Retina (tissue), 1 donor: Measurements from ENCODE around the gene TPST2.

Source experiments
- DNase-seq: peaks from one replicate; pipeline ENCODE4 v3.0.0-alpha.2; 2016

Gene TPST2

DNA sequence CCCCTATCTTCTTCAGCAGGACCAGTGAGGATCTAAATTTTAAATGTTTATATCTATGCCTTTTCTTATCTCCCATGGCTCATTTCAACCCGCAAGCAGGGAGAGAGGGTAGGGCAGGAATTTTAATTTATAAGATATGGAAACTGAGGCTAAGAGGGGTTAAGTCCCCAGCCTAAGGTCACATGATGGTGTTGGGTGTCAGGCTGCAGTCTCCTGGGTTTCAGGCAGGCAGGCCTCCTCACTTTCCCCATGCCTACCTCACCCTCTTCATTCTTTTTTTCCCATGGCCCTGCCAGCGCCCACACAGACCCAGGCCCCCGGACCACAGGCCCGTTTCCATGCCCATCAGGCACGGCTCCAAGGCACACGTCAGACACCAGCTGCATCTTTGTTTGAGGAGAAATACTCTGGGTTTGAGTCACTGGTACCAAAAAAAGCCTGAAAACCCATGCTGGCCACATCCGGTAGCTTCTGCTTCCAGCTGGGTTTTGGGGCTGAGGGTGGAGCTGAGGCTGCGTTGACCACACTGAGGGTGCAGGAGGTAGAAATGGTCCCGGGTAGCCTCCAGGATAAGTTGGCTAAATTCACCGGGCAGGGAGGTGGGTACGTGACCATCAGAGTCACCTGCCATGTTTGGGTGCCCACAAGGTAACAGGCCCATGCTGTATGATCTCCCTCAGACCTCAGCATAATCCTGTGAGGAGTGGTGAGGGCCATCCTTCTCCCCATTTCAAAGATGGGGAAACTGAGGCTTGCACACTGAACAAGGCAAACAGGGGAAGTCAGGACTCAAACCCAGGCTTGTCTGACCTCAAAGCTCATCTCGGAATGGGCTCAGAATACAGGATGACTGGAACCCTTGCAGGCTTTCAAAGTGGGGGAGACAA, 20.4 kb upstream of the TPST2 start:
- no peak for DNase-seq

- no peak for DNase-seq
Measured at GRCh38 chr22:26609287-26609686, 19.4 kb upstream of the TPST2 start.

DNA sequence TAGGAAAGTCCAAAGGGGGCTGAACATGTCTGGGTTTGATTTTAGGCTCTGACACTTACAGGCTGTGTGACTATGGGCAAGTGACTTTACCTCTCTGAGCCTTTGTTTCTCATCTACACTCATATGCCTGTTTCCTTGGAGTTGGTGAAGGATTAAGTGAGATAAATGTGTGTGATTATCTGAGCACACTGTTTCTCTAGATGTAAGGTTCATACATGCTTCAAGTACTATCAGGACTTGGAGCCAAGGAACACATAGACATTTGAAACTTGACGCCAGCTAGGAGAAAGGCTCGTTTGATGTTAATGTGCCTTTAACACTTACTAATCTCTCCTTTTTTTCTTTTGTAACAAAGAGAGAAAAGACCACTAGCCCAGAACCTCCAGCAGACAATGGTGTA, 18.2 kb upstream of the TPST2 start:
- DNase-seq, result no peak

DNA sequence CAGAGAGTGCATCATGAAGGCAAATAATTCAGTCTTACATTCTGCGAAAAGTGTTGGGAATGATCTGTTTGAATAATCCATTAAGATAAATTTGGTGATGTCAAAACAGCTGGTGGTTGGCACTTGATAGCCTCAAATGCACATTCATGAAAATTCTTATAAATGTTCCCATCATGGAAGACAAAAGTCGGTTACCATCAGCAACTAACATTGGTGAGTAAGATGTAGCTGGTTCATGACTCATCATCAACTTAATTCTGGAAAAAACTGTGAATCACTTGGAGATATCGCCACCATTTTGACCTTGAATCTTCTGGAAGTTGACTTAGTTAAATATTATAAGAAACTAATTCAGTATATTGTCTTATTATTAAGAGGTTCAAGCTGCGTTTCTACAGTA, 16.7 kb upstream of the TPST2 start:
- no peak for DNase-seq

DNA sequence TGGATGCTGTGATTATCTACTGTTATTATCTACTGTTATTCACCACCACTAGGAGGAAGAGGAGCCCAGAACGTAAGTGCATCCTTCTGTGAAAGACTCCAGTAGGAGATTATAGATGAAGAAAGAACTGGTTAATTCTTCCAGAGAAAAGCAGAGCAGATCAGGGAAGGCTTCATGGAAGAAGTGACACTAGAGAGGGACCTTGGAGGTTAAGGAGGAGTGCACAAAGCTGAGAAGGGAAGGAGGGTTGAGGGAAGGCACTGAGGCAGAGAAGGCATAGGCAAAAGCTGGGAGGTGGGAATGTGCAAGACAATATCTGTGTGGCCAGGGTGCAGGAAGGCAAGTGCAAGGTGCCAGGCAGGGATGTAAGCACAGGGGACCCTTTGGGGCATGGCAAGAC, 14.4 kb upstream of the TPST2 start:
- DNase-seq, result no peak

DNA sequence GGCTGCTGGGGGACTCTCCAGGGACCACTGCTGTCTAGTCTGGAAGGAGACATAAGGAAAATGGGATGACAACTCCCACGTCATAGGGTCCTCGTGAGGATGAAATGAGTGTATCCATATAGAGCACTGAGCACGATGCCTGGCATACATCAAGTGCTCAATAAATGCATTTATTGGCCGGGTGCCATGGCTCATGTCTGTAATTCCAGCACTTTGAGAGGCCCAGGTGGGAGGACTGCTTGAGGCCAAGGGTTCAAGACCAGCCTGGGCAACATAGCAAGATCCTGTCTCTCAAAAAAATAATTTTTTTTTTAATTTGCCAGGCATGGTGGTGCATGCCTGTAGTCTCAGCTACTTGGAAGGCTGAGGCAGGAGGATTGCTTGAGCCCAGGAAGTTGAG, 12.2 kb upstream of the TPST2 start:
- DNase-seq, result no peak

- no peak for DNase-seq
Measured at GRCh38 chr22:26601726-26602125, 11.8 kb upstream of the TPST2 start.

- DNase-seq, result no peak
Measured at GRCh38 chr22:26599505-26599904, 9.6 kb upstream of the TPST2 start.

- DNase-seq, result no peak
Measured at GRCh38 chr22:26597480-26597879, 7.5 kb upstream of the TPST2 start.

DNA sequence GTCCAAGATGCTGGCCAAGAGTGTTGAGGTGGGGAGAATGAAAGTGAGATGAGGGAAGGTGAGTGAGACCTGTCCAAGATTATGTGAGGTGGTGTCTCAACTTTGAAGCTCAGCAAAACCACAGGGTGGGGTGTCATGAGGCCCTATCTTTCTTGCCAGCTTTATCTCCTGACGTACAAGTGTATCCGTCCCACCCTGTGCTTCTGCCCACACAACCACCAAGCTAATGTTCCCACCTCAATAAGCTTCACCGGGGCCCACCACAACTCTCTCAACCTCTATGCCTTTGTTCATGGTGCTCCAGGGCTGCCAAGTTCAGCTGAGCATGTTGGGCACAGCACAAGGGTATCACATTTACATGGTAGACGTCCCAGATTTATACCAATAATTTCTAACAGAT, 7.1 kb upstream of the TPST2 start:
- no peak for DNase-seq

GRCh38 chr22:26593763-26594162, 3.8 kb upstream of the TPST2 start:
- no peak for DNase-seq

- DNase-seq, result no peak
Measured at GRCh38 chr22:26592421-26592891, 2.5 kb upstream of the TPST2 start.

GRCh38 chr22:26589367-26589844, 526 bp downstream of the TPST2 start:
- peak; percentile 66 for DNase-seq

GRCh38 chr22:26588729-26589366, 1.1 kb downstream of the TPST2 start:
- no peak for DNase-seq

GRCh38 chr22:26587991-26588613, 1.8 kb downstream of the TPST2 start:
- no peak for DNase-seq

GRCh38 chr22:26586556-26587325, 3.2 kb downstream of the TPST2 start:
- DNase-seq, result no peak

DNA sequence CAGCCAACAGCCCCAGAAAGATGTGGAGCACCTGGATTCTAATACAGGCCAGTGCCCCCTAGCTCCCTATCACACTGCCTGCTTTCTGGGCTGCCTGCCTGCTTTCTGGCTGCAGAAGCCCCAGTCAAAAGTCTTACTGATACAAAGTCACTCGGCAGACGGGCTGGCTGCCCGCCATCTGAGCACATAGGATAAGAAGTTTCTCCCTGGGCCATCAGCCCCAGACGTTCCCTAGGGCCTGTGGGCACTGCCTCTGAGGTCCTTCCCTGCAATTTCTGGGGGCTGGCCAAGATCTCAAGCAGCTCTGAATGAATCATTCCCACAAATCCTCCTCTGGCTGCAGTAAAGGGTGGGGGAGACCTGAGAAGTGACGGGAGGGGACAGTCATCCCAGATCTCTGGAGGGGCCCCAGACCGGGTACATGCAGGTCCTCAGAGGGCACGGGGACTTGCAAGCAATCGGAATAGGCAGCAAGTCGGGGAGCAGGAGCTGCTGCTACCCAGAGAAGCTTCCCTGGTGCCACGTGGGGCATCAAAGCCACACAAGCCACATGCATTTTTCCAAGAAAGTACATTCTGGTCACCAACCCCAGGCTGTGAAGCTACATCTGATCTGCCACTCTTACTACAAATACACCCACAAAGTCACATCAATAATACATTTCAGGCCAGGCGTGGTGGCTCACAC, 4.7 kb downstream of the TPST2 start:
- DNase-seq, result no peak

DNA sequence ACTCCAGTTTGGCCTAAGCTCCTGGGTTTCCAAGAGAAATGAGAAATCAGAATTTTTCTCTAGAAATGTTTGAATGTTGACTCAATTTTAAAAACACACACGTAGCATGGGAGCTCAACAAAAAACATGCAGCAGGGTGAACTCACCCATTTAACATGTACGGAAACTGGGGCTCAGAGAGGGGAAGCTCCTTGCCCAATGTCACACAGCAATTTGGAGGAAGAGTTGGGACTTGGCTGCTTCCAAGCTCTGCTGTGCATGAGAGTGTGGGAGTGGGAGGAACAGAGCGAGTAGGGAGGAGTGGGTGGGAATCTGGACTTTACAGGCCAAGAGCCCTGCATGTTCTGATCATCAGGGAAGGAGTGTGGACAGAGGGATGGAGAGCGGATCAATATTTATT, 5.9 kb downstream of the TPST2 start:
- no peak for DNase-seq

- DNase-seq, result no peak
Measured at GRCh38 chr22:26581633-26582168, 8.2 kb downstream of the TPST2 start.

DNA sequence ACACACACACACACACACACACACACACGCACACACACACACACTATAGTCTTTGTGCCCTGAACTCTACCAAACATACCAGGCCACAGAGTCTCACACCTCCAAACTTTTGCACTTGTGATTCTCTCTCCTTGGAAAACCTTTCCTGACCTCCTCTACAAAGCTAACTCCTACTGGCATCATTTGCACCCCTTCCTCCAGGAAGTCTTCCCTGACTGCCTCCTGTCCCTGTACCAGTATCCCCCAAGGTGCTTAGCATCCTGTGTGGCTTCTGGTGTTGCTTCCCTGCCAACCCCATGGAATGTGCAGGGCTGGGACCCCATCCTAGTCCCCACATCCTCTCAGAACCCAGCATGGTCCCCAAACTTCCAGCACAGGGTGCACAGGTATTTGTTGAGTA, 8.9 kb downstream of the TPST2 start:
- DNase-seq, result no peak

GRCh38 chr22:26580240-26580962, 9.5 kb downstream of the TPST2 start:
- no peak for DNase-seq
